GM18951 (cell line): ENCODE results near the gene FRZB.
"Not testable (repeated sequence)": the region's sequence is repeated elsewhere in the genome, so short reads cannot be mapped to it uniquely, and the experiment has no call there.

ENCODE experiments used
- POLR2A ChIP-seq: IDR thresholded peaks from 4 replicates; pipeline ENCODE4 v1.6.1; 2011; ENCODE audit warnings: mild to moderate bottlenecking; ENCODE audit not compliant: insufficient read length, insufficient read depth; ENCODE audit errors: extremely low read depth
- in situ Hi-C: fragments of 300-500 bp; cut with MboI; formaldehyde crosslinking; loops from one replicate; pipeline ENCODE4 v1.12.0; 2022; ENCODE audit warnings: low sequenced_read_pairs, mixed read lengths, inconsistent platforms; ENCODE audit not compliant: unreplicated experiment

FRZB gene

GRCh38 chr2:182898718-182899117 lies 32.3 kb upstream of the FRZB start:
- in situ Hi-C loops: no loop called here

GRCh38 chr2:182897137-182897536 lies 30.7 kb upstream of the FRZB start:
- in situ Hi-C loops: no loop called here
- TF ChIP-seq POLR2A: no peak

More at GRCh38 chr2:182898718-182899117, 32.3 kb upstream of the FRZB start:
- TF ChIP-seq POLR2A: no peak

- TF ChIP-seq POLR2A: no peak
- in situ Hi-C loops: no loop called here
Measured at GRCh38 chr2:182895798-182896197, 29.4 kb upstream of the FRZB start.

- in situ Hi-C loops: no loop called here
- no peak for TF ChIP-seq POLR2A
Measured at GRCh38 chr2:182895169-182895568, 28.7 kb upstream of the FRZB start.

- TF ChIP-seq POLR2A: no peak
- in situ Hi-C loops: no loop called here
Measured at GRCh38 chr2:182894174-182894573, 27.7 kb upstream of the FRZB start.

DNA sequence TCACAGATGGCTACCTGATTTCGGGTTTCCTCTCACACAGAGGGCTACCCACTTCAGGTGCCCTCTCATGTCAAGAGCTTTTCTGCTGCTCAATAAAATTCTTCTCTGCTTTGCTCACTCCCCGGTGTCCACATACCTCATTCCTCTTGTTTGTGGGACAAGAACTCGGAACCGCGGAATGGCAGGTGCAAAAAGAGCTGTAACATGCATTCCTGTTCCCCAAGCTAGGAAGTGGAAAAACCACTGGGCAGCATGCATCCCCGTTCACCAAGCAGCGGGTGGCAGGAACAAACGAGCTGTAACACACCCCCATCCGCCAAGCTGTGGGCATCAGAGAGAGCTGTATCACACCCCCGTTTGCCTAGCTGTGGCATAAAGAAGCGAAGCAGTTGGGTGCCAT lies 27.2 kb upstream of the FRZB start:
- TF ChIP-seq POLR2A: no peak
- in situ Hi-C loops: no loop called here

DNA sequence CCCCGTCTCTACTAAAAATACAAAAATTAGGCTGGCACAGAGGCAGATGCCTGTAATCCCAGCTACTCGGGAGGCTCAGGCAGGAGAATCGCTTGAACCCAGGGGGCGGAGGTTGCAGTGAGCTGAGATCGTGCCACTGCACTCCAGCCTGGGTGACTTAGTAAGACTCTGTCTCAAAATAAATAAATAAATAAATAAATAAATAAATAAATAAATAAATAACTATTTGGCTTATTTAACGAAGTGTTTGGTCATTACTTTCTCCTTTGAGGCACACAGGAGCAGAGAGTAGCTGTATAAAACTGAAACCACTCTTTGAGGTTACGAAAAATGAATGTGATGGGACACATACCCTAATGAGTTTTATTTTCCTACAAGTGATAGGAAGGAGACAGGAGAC lies 26.6 kb upstream of the FRZB start:
- in situ Hi-C loops: not testable (repeated sequence)

GRCh38 chr2:182891611-182892010 lies 25.2 kb upstream of the FRZB start:
- in situ Hi-C loops: no loop called here
- no peak for TF ChIP-seq POLR2A

- TF ChIP-seq POLR2A: no peak
- in situ Hi-C loops: no loop called here
Measured at GRCh38 chr2:182890773-182891378, 24.4 kb upstream of the FRZB start.

GRCh38 chr2:182890305-182890704 lies 23.9 kb upstream of the FRZB start:
- in situ Hi-C loops: no loop called here
- no peak for TF ChIP-seq POLR2A

DNA sequence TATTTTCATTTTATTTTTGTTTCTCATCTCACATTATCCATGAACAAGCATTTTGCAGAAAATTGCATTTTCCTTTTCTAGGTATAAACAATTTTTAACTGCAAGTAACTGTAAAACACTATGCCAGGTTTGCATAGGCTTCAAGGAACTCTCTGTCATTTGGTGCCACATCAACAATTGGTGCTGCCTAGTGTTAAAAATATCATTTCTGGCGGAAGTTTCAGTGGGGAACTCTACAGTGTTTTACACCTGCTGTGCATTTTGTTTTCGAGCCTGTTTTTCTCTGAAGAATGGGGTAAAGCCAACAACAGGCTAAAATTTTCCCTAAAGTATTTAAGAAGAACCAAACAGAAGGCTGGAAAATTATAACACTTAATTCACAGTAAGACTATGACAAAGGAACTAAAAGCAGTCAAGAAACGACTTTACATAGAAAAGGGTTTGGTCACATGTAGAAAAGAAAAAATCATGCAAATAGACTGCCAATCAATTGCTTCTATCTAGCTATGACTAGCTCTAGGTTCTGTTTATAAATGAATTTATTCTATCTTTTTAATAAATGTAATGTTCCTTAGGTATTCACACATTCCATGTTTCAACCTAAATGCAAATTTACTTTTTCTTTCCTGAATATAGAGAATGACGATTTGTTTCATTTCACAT lies 21.4 kb upstream of the FRZB start:
- in situ Hi-C loops: no loop called here
- TF ChIP-seq POLR2A: no peak

DNA sequence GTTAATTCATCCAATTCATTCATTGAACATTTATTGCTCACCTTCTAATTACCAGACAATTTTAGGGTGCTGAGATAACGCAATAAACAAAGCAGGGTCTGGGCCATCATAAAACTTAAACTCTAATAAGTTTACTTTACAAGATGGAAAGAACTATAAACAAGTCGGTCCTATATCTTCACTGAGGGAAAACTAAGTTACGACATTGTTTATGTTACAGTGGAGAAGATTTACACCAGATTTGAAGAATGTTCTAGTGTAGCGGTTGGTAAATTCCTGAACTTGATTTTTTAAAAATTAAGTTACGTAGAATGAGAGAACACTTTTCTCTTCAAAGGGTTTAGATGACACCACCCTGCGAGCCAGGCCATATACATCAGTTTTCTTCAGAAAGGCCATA lies 20.7 kb upstream of the FRZB start:
- in situ Hi-C loops: no loop called here
- no peak for TF ChIP-seq POLR2A

GRCh38 chr2:182885771-182886170 lies 19.3 kb upstream of the FRZB start:
- in situ Hi-C loops: no loop called here
- TF ChIP-seq POLR2A: no peak

DNA sequence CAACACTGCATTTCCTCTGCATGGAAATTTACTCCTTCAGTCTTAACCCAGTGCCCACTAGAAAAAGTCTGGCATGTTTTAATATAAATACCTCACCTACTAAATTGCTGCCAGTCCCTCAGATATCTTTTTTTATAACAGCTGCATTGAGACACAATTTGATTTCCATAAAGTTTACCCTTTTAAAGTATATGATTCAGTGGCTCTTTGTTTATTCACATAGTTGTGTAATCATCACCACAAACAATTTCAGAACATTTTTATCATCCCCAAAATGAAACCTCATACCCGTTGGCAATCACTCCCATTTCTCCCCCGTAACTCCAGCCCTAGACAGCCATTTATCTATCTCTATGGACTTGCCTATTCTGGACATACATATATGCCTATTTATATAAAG lies 17.0 kb upstream of the FRZB start:
- in situ Hi-C loops: no loop called here
- TF ChIP-seq POLR2A: no peak

- in situ Hi-C loops: not testable (repeated sequence)
Measured at GRCh38 chr2:182880100-182880499, 13.7 kb upstream of the FRZB start.

DNA sequence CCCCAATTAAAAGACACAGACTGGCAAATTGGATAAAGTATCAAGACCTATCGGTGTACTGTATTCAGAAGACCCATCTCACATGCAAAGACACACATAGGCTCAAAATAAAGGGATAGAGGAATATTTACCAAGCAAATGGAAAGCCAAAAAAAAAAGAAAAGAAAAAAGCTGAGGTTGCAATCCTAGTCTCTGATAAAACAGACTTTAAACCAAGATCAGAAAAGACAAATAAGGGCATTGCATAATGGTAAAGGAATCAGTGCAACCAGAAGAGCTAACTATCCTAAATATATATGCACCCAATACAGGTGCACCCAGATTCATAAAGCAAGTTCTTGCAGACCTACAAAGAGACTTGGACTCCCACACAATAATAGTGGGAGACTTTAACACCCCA lies 10.2 kb upstream of the FRZB start:
- in situ Hi-C loops: not testable (repeated sequence)
